ENCODE results near the gene TMC7. TPM values are rescaled to one million over a fixed set of nuclear protein-coding genes. Genes with fewer than 3 reads are reported as not detected.

Gene TMC7
- total RNA-seq, 1 donor, result not detected

DNA sequence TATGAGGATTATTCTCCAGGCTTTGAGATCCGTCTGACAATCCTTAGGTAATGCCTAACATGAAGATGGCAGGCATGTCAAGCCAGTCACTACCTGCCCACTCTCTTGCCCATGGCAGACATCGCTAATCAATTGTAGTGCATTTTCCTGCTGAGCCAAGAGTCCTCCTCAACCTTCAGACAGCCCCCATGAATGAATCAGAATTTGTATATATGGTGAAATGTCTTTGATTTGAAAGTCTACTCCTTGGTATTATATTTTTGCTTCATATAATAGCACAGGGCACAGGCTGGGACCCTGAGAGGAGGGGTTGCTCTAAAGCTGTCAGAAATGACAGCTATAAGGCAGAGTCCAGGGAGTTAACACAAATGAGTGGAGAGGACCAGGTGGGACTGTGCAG is 56.7 kb downstream of the TMC7 start:
- no peaks in the 10 kb centered on the region for H3K27me3 ChIP-seq (ENCODE audit: insufficient read depth, low read length)
- H3K9me3 ChIP-seq (ENCODE audit: low read depth, low read length), result no peaks in the 10 kb centered on the region
- no peaks in the 10 kb centered on the region for H3K4me1 ChIP-seq (ENCODE audit: insufficient read depth, low read length)
- no peak overlapping the region for H3K4me3 ChIP-seq (ENCODE audit: low read length)

DNA sequence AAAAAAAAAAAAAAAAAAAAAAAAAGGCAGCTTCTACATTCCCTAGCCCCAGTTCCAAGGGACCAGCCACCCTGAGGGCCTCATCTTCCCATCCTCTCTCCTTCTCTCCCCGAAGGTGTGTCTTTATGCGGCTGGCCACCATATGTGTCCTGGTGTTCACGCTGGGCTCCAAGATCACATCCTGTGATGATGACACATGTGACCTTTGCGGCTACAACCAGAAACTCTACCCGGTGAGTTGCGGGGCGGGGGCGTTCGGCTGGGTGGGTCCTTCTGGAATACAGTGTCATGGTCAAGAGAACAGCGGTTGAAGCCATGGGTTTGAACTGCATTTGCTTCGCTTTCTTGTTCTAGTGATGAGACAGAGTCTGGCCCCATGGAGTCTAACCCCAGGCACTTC is 61.0 kb downstream of the TMC7 start:
- no peaks in the 10 kb centered on the region for H3K4me1 ChIP-seq (ENCODE audit: insufficient read depth, low read length)

DNA sequence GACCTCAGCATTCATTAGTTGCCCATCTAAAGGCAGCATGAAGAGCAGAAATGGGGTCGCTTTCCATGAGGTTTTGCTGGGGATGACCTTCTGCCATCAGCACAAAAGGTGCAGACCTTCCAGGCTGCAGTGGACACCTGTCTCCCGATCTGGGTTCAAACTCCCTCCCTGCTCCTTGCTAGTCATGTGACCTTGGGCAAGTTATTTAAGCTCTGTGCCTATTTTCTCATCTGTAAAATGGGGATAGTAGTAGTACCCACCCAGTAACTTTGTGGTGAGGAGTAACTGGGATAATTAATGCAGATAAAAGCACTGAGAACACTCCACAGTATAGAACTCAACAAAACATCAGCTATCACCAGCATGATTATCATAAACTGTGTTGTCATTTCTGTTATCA is 62.3 kb downstream of the TMC7 start:
- H3K9me3 ChIP-seq (ENCODE audit: low read depth, low read length), result no peaks in the 10 kb centered on the region
- H3K4me1 ChIP-seq (ENCODE audit: insufficient read depth, low read length), result no peaks in the 10 kb centered on the region
- no peaks in the 10 kb centered on the region for H3K27me3 ChIP-seq (ENCODE audit: insufficient read depth, low read length)

More for the DNA sequence above, 61.0 kb downstream of the TMC7 start:
- Histone ChIP-seq H3K27me3 (ENCODE audit: insufficient read depth, low read length) (no peaks in the 10 kb centered on the region), H3K9me3 (ENCODE audit: low read depth, low read length) (no peaks in the 10 kb centered on the region), H3K4me3 (ENCODE audit: low read length) (no peak overlapping the region)

DNA sequence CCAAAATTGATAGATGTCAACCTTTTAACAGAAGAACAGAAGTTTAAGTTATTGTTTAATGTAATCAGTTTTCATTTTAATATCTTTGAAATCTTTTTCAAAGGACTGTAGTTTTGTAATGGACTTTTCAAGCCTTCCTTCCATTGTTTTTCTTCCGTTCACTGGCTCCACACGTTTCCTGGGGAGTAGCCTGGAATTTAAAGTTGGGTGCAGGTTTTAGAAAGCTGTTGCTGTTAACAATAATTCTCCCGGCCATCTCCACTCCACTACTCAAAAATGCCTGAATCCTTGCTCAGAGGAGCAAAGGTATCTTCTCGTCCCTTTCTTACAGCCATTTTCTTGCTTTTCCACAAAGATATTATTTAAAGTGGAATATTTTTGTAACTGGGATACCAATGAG is 79.0 kb downstream of the TMC7 start:
- Histone ChIP-seq H3K4me3 (ENCODE audit: low read length) (no peak overlapping the region), H3K9me3 (ENCODE audit: low read depth, low read length) (no peaks in the 10 kb centered on the region), H3K4me1 (ENCODE audit: insufficient read depth, low read length) (no peaks in the 10 kb centered on the region), H3K27me3 (ENCODE audit: insufficient read depth, low read length) (no peaks in the 10 kb centered on the region)

More for the DNA sequence above, 62.3 kb downstream of the TMC7 start:
- no peak overlapping the region for H3K4me3 ChIP-seq (ENCODE audit: low read length)

DNA sequence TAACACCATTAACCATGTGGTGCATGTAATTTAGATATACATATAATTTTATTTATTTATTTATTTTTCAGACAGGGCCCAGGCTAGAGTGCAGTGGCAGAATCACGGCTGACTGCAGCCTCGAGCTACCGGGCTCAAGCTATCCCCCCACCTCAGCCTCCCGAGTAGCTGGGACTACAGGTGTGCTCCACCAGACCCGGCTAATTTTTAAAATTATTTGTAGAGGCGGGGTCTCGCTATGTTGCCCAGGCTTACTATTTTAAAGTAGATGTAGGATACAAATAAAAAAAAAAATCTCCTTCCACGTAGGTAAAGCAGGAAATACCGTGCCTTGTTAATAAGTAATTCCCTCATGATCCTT is 83.2 kb downstream of the TMC7 start:
- Histone ChIP-seq H3K4me1 (ENCODE audit: insufficient read depth, low read length) (peaks cover 8% of the 10 kb centered on the region), H3K27me3 (ENCODE audit: insufficient read depth, low read length) (no peaks in the 10 kb centered on the region), H3K9me3 (ENCODE audit: low read depth, low read length) (no peaks in the 10 kb centered on the region), H3K4me3 (ENCODE audit: low read length) (no peak overlapping the region)

DNA sequence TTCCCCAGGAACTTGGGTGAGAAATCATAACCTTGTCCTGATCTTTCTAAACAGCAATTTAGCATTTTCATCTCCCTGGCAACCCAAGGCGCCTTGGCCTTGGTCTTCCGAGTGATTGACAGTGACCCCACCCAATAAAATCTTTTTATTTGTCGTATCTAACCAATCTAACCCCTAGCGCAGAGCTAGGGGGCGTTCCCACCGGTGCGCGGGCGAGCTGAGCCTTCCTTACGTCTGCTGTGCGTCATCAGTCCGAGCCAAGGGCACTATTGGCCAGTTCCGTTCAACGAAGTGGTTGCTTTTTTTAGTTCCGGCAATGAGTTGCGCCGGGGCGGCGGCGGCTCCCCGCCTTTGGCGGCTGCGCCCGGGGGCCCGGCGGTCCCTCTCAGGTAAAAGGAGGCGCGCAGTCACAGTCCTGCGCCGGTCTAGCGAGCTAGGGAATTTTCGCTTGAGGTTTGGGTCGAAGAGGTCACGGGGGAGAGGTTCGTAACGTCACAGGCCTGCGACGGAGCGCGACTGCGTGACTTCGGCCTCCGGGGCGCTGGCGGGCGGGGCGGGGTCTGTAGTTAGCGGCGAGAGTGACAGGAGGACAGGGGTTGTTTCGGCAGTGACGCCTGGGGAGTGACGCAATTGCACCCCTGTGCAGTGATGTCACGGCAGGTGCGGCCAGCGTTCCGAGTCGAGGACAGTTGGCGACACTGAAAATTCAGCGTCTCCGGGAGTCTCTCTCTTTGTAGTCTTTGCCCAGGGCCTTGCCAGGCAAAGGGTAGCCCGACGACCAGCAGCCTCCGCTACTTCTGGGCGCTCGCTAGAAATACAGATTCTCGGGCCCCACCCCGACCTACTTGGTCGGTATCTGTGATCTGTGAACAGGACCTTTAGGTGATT is 83.9 kb downstream of the TMC7 start, which contains the start of gene COQ7:
Gene COQ7 (plus strand): TSS at position 266 of the 888 bp plus-strand sequence. CDS start 51 bp downstream, at position 317.
- Histone ChIP-seq H3K4me3 (ENCODE audit: low read length) (peak within 1 kb of the TSS; percentile 87), H3K4me1 (ENCODE audit: insufficient read depth, low read length) (peaks cover 15% of the 10 kb centered on the region), H3K9me3 (ENCODE audit: low read depth, low read length) (no peaks in the 10 kb centered on the region), H3K27me3 (ENCODE audit: insufficient read depth, low read length) (no peaks in the 10 kb centered on the region)

DNA sequence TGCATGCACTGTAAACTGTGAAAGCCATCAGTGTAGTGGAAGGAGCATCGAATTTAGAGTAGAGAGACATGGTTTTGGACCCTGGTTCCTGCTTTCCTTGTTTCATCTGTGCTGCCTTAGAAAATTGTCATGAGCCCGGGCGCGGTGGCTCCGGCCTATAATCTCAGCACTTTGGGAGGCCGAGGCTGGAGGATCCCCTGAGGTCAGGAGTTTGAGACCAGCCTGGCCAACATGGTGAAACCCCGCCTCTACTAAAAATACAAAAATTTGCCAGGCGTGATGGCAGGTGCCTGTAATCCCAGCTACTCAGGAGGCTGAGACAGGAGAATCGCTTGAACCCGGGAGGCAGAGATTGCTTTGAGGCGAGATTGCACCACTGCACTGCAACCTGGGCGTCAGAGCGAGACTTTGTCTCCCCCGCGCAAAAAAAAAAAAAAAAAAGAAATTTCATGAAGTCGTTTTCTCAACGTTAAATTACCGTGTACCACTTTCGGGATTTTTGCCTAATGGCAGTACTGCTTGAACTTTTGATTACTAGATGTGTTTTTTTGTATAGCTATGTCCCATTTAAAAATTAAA is 84.6 kb downstream of the TMC7 start:
- Histone ChIP-seq H3K4me1 (ENCODE audit: insufficient read depth, low read length) (peaks cover 22% of the 10 kb centered on the region), H3K9me3 (ENCODE audit: low read depth, low read length) (no peaks in the 10 kb centered on the region), H3K4me3 (ENCODE audit: low read length) (peak overlapping the region; percentile 87), H3K27me3 (ENCODE audit: insufficient read depth, low read length) (no peaks in the 10 kb centered on the region)

DNA sequence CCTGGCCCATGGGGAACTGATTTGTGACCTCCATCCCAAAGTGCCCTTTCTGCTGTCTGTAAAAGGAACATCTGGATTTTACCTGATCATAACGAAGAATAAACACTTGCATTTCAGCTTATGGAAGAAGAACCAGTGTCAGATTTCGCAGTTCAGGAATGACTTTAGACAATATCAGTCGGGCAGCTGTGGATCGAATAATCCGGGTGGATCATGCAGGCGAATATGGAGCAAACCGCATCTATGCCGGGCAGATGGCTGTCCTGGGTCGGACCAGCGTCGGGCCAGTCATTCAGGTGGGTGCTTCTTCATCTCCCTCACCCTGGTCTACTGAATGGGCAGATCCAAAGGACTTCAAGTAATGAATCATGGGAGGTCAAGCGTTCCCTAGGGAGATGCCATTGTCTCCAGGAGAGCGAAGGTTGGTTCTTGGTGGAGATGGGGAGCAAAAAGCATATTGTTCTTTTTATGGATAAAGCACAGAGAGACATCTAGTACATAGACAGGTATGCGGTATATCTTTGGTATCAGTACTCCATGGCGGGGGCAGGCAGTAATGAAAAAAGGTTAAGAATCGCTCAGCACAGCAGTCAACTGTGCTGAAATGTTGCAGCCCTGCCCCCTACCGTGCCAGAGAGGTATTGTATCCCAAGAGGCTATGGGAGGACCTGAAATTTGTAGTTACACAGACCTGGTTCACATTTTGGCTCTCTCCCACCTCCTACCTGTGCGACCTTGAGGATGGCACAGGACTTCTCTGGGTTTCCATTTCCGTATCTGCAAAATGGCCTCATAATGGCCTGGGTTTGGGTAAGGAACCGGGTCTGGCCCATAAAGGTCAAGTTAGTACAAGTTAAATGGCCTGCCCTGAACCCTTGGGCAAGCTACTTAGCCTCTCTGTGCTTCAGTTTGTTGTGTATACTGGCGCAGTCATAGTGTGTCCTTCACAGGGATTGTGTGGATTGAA is 88.4 kb downstream of the TMC7 start:
- Histone ChIP-seq H3K27me3 (ENCODE audit: insufficient read depth, low read length) (no peaks in the 10 kb centered on the region), H3K4me1 (ENCODE audit: insufficient read depth, low read length) (peaks cover 29% of the 10 kb centered on the region), H3K4me3 (ENCODE audit: low read length) (no peak overlapping the region), H3K9me3 (ENCODE audit: low read depth, low read length) (no peaks in the 10 kb centered on the region)

DNA sequence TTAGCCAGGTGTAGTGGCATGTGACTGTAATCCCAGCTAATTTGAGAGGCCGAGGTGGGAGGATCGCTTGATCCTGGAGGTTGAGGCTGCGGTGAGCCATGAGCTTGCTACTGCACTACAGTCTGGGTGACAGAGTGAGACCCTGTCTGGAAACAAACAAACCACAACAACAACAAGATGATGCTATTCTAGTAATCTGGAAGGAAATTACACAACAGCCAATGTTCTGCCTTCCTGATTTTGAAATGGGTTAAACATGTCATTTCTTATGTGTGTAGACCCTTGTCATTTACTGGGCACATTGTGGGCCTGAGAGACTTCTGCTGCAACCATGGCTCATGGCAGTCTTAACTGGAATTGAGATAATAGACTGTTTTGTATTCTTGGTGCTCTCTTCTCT is 89.6 kb downstream of the TMC7 start:
- no peaks in the 10 kb centered on the region for H3K9me3 ChIP-seq (ENCODE audit: low read depth, low read length)
- H3K27me3 ChIP-seq (ENCODE audit: insufficient read depth, low read length), result no peaks in the 10 kb centered on the region
- no peak overlapping the region for H3K4me3 ChIP-seq (ENCODE audit: low read length)
- H3K4me1 ChIP-seq (ENCODE audit: insufficient read depth, low read length), result peaks cover 25% of the 10 kb centered on the region

DNA sequence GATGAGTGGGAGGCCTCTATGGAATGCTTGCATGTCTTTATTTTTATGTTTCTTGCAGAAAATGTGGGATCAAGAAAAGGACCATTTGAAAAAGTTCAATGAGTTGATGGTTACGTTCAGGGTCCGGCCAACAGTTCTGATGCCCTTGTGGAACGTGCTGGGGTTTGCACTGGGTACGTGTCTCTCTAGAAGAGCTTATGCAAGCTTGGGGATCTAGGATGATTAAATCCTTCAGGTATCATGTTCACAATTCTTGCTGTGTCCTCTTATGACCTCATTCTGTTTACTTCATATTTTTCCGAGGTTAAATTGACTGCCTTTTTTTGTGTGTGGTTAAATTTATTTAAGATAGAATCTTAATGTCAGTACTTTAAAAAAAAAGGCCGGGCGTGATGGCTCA is 90.1 kb downstream of the TMC7 start:
- H3K4me3 ChIP-seq (ENCODE audit: low read length), result no peak overlapping the region
- H3K4me1 ChIP-seq (ENCODE audit: insufficient read depth, low read length), result peaks cover 22% of the 10 kb centered on the region
- H3K9me3 ChIP-seq (ENCODE audit: low read depth, low read length), result no peaks in the 10 kb centered on the region
- no peaks in the 10 kb centered on the region for H3K27me3 ChIP-seq (ENCODE audit: insufficient read depth, low read length)

DNA sequence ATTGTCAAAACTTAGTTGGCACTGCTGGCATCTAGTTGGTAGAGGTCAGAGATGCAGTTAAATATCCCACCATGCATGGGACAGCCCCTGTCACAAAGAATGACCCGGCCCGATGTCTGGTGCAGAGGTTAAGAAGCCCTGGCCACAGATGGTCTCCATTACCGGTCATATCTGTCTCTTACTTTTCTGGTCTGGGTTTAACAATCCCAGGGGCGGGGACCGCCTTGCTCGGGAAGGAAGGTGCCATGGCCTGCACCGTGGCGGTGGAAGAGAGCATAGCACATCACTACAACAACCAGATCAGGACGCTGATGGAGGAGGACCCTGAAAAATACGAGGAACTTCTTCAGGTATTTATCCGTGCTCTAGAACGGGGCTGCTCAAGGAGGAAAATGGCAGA is 91.8 kb downstream of the TMC7 start:
- H3K9me3 ChIP-seq (ENCODE audit: low read depth, low read length), result no peaks in the 10 kb centered on the region
- H3K4me1 ChIP-seq (ENCODE audit: insufficient read depth, low read length), result peaks cover 22% of the 10 kb centered on the region
- H3K4me3 ChIP-seq (ENCODE audit: low read length), result no peak overlapping the region
- H3K27me3 ChIP-seq (ENCODE audit: insufficient read depth, low read length), result no peaks in the 10 kb centered on the region

DNA sequence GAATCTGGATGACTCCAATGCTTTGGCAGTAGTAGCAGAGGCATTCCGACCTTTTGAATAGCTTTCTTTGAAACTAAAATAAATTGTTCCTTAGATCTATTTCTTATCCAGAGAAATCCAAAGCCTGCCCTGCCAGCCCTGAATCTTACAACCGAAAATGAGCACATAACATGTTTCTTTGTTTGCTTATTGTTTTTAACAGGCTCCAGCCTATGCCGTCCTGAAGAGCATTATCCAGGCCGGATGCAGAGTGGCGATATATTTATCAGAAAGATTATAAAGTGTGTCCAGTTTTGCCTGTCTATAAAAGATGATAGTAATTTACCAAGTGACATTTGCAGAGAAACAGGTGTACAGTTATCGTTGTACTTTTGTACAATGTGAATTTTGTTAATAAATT is 94.1 kb downstream of the TMC7 start:
- no peaks in the 10 kb centered on the region for H3K9me3 ChIP-seq (ENCODE audit: low read depth, low read length)
- H3K4me3 ChIP-seq (ENCODE audit: low read length), result no peak overlapping the region
- no peaks in the 10 kb centered on the region for H3K27me3 ChIP-seq (ENCODE audit: insufficient read depth, low read length)
- H3K4me1 ChIP-seq (ENCODE audit: insufficient read depth, low read length), result peaks cover 12% of the 10 kb centered on the region

DNA sequence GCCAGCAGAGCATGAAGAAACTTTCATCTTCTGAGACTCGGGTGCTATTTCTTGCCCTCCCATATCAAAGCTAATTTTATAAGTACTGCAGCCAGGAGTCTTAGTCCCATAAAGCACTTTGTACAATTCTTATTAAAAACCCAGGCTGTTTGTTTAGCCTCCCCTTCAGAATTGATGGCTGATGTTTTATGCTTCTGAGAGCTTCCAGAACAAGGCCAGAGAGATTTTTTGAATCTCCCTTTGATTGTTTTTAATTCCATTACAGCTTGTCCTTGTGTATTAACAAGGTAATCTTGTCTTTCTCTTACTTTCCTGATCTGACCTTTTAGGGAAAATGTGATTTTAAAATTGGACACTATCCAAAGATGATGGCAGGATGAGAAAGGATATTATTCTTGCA is 99.9 kb downstream of the TMC7 start:
- H3K4me3 ChIP-seq (ENCODE audit: low read length), result no peak overlapping the region

DNA sequence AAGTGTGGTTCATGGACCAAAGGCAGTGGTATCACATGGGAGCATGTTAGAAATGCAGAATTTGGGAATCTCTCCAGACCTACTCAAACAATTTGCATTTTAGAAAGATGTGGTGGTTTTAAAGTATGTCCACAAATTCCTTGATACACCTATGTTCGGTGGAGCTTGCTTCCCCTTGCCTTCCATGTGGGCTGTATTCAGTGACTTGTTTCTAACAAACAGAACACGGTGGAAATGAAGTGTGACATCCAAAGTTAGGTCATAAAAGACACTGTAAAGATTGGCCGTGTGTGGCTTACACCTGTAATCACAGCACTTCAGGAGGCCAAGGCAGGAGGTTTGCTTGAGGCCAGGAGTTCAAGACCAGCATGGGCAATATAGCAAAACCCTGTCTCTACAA is 100.4 kb downstream of the TMC7 start:
- Histone ChIP-seq H3K27me3 (ENCODE audit: insufficient read depth, low read length) (peaks cover 14% of the 10 kb centered on the region), H3K4me3 (ENCODE audit: low read length) (no peak overlapping the region), H3K9me3 (ENCODE audit: low read depth, low read length) (no peaks in the 10 kb centered on the region), H3K4me1 (ENCODE audit: insufficient read depth, low read length) (peaks cover 12% of the 10 kb centered on the region)

More for the DNA sequence above, 99.9 kb downstream of the TMC7 start:
- H3K9me3 ChIP-seq (ENCODE audit: low read depth, low read length), result no peaks in the 10 kb centered on the region
- H3K4me1 ChIP-seq (ENCODE audit: insufficient read depth, low read length), result peaks cover 12% of the 10 kb centered on the region
- peaks cover 14% of the 10 kb centered on the region for H3K27me3 ChIP-seq (ENCODE audit: insufficient read depth, low read length)

DNA sequence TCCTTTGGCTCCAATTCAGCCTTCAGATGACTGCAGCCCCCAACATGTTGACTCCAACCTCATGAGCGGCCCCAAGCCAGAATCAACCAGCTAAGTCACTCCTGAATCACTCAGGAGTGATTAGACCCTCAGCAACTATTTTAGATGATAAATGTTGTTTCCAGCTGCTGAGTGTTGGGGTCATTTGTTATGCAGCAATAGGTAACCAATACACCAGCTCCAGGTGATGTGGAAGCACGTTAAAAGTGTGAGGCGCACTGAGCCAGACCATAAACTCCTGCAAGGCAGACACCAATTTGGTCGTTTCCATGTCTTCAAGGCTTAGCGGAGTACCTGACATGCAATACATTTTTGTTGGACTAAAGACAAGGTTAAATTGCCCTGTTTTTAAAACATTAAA is 101.1 kb downstream of the TMC7 start:
- H3K27me3 ChIP-seq (ENCODE audit: insufficient read depth, low read length), result peaks cover 14% of the 10 kb centered on the region
- H3K4me1 ChIP-seq (ENCODE audit: insufficient read depth, low read length), result peaks cover 12% of the 10 kb centered on the region
- H3K4me3 ChIP-seq (ENCODE audit: low read length), result no peak overlapping the region
- H3K9me3 ChIP-seq (ENCODE audit: low read depth, low read length), result no peaks in the 10 kb centered on the region
